Left cardiac atrium (tissue), 4 donors: ENCODE measurements around the gene ADAMTS1. TPM values are rescaled to one million over a fixed set of nuclear protein-coding genes. Genes with fewer than 3 reads are reported as not detected.
A peak's percentile ranks its signal among the peaks of the same experiment; 100 is the strongest.

Source experiments
- ATAC-seq, 2 donors: fragments of 200-7000 bp; cut with Tn5 transposase; one replicate each; pipeline ENCODE4 v1.9.1; 2020; ENCODE audit warnings: mild to moderate bottlenecking in 2 of 2, moderate library complexity in 2 of 2
- DNase-seq: peaks from one replicate; pipeline ENCODE4 v3.0.0-alpha.2; 2020
- intact Hi-C, 2 donors: fragments of 100-400 bp; cut with DNase I; formaldehyde crosslinking; loops; one replicate each; pipeline versions ENCODE4 v1.14.1 to v1.15.1; 2022 to 2023
- total RNA-seq, 2 donors: library from RNA; stranded (reverse); fragmentation: NEBNext Ultra II Directional; extraction: Animal tissue kit (Norgen Biotek cat#: 25700); gene quantifications; one replicate each; pipeline ENCODE4 v1.2.1, GENCODE V29; 2021
- donor health status: DM: no; HTN: yes; CAD: no.
- donor health status: DM: no; HTN: yes; CAD: no; lungs with severe emphysema.
- donor health status: DM: yes; HTN: yes; CAD: no.
- donor health status: Dilated cardiomyopathy.

ADAMTS1 gene
- total RNA-seq, 2 donors from 2014 or later, result 139 to 143 TPM

GRCh38 chr21:26797878-26798456 is 47.2 kb downstream of the ADAMTS1 start:
- intact Hi-C loops, result no loop called here

GRCh38 chr21:26795866-26796329 is 49.3 kb downstream of the ADAMTS1 start:
- peak; percentile 87 to 95 for ATAC-seq
- intact Hi-C loops, result no loop called here
- DNase-seq, result peak; percentile 70

More at GRCh38 chr21:26797878-26798456, 47.2 kb downstream of the ADAMTS1 start:
- DNase-seq, result no peak
- no peak for ATAC-seq

- ATAC-seq (no peak), DNase-seq (no peak)
- intact Hi-C loops, result no loop called here
Measured at GRCh38 chr21:26795412-26795805, 49.8 kb downstream of the ADAMTS1 start.

- DNase-seq, result no peak
- ATAC-seq, result peak in 1 of 2 donors; percentile 14
- intact Hi-C loops, result no loop called here
Measured at GRCh38 chr21:26794597-26795411, 50.4 kb downstream of the ADAMTS1 start.

- DNase-seq (no peak), ATAC-seq (no peak)
- intact Hi-C loops, result no loop called here
Measured at GRCh38 chr21:26790296-26790695, 54.9 kb downstream of the ADAMTS1 start.

GRCh38 chr21:26788790-26789189 is 56.4 kb downstream of the ADAMTS1 start:
- intact Hi-C loops, result no loop called here
- peak; percentile 78 to 86 for ATAC-seq
- DNase-seq, result peak; percentile 62

Other genes with a start within 250 kb of the ADAMTS1 start
- gene ADAMTS5, start 121.7 kb upstream of the ADAMTS1 start, total RNA-seq, result 1 to 10 TPM; 7.2 to 7.9 TPM